ENCODE data around the gene PA2G4.

PA2G4 gene

DNA sequence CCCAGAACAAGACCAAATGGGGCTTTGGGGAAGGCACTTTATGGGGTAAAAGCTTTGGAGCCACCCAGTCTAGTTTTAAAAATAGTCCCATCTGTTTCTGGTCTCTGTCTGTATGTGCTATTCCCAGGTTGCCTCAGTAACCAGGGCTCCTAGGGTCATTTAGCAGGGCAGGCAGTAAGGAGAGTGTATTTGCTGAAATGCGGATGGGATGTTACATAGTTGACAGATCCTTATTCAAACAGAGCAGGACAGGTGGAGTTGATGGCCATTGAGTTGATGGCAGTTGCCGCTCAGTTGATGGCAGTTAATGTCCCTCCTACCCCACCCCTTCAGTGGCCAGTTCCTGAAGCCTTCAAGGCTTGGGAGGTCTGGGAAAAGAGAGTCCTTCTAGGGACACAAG lies 18.3 kb downstream of the PA2G4 start:
- in situ Hi-C loops (cut with MboI; ENCODE audit: low sequenced_read_pairs) = no loop called here

DNA sequence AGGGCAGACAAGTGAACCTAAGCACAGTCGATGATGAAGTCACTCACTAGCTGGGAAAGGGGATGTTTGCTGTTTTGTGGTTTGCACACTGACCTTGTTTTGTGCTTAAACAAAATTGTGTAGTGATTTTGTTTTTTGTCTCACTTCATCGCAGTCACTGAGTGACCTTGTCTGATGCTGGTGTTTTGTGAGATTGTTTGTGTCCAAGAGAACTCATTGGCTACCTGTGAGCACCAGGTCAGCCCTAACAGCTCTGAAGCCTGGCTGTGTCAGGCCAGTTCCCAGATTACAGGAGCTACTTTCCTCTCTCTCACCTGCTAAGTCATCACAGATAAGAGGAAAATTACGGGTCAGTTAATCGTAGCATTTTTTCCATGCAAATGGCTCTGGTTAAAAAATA lies 19.8 kb downstream of the PA2G4 start:
- in situ Hi-C loops (cut with MboI; ENCODE audit: low sequenced_read_pairs) = no loop called here

DNA sequence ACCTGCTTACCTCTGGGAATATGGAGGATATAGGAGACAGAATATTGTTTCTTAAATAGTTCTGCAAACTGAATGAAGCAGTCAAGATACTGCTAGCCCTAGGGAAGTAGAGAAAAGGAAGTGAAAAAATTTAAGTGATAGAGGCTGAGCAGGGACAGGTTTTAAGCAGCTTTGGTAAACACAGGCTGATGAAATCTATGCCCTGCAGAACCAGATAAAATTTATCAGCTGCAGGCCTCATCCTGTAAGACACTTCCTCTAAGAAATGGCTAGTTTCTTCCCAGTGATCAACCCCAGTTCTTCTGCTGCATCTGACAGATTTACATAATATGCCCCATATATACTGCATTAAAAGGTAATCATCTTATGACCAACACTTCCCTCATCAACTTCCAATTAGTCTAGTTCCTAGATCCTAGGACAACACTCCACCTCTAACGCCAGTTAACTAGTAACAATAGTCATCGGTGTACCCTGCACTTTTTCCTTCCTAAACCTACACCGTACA lies 22.4 kb downstream of the PA2G4 start:
- in situ Hi-C loops (cut with MboI; ENCODE audit: low sequenced_read_pairs) = no loop called here

GRCh38 chr12:56127485-56127887 lies 23.1 kb downstream of the PA2G4 start:
- in situ Hi-C loops (cut with MboI; ENCODE audit: low sequenced_read_pairs) = no loop called here

DNA sequence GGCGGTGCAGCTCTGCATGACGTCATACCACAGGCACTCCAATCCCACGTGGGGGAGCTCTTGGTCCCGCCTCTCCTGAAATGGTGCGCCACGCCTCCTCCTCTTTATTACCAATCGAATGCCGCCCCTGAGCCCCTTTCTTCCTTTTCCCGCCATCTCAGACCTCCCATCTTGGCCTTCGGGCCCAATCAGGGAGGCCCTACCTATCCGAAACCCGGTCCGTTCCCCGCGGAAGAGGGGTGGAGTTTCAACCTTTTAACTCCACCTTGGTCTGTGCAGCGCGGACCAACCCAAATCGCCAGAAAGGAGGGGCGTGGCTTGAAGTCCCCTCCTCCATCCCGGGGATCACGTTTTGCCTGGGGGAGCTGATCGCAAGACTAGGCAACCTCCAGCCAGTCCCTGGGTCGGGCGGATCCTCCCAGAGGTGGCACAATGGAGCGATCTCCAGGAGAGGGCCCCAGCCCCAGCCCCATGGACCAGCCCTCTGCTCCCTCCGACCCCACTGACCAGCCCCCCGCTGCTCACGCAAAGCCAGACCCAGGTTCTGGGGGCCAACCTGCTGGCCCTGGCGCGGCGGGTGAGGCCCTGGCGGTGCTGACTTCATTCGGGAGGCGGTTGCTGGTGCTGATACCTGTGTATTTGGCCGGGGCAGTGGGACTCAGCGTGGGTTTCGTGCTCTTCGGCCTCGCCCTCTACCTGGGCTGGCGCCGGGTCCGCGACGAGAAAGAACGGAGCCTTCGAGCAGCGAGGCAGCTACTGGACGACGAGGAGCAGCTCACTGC lies 23.7 kb downstream of the PA2G4 start, which contains the start of gene ESYT1:
Gene ESYT1, plus strand, starts transcription at position 380 of the 782 bp plus-strand sequence. Its CDS starts 53 bp downstream, at position 433.
- in situ Hi-C loops (cut with MboI; ENCODE audit: low sequenced_read_pairs) = no loop called here

DNA sequence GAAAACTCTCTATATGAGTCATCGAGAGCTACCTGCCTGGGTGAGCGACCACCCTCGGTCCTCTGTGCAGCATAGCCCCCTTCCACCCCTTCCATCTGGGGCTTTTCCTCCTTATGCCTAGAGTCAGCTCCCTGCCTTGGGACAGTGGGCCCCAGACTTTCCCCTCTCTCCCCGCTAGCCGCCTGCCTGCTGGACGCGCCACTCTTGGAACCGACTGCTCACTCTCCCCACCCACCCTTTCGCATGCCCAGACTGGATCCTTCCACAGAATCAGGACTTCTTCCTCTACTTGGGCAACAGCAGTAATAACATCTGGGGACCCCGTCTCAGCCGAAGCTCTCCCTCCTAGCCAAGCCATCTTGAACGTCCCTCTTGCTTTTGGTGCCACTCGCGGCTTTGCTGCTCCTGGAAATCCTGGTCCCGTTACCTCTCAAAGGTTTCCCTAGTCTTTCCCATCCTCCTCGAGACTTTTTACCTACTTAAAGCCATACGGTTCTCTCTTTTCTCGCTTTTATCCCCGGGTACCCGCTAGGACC lies 24.4 kb downstream of the PA2G4 start:
- in situ Hi-C loops (cut with MboI; ENCODE audit: low sequenced_read_pairs) = no loop called here

DNA sequence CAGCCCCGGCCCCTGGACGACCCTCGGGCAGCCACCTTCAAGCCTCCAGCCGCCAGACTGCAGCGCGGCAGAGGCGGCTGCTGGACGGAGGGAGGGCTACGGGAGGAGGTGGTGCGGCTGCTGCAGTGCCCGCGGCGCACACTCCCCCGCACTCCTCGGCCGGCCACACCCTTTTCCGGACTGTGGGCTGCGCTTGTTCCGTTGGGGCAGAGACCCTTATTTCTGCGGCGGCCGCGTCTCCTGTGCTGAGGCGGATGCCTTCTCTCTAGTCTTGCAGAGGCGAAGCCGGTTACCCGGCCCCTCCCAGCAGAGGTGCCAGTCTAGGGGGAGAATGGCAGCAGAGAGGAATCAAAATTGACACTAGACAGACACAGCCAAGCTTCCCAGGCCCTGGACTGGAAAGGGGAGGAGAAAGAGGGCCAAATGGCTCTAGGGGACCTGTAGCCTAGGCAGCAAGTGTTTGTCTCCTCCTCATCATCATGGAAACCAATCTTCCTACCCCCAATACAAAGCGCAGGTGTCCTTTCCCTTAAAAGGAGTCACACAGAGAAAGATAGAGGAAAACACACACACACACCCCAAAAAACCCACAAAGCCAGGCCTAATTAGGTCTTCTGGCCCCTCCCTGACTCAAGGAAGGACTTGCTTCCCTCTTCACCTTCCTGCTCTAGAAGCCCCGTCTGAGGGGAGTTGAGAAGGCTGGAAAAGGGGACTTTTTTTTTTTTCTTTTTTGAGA lies 25.0 kb downstream of the PA2G4 start:
- in situ Hi-C loops (cut with MboI; ENCODE audit: low sequenced_read_pairs) = no loop called here

GRCh38 chr12:56129942-56130495 lies 25.7 kb downstream of the PA2G4 start:
- in situ Hi-C loops (cut with MboI; ENCODE audit: low sequenced_read_pairs) = no loop called here

DNA sequence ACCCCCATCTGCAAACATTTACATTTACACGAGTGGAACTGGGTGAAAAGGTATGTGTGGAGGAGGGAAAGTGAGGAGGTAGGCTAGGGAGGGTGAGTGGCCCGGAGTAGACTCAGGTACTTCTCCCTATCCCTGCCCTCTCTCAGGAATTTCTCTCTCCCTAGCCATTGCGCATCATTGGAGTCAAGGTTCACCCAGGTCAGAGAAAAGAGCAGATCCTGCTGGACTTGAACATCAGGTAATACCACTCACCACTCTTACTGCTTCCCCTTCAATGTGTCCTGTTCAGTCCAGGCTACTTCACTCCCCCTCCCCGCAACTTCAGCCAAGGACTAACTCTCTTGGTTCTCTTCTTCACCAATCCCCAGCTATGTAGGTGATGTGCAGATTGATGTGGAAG lies 26.5 kb downstream of the PA2G4 start:
- in situ Hi-C loops (cut with MboI; ENCODE audit: low sequenced_read_pairs) = no loop called here

- in situ Hi-C loops (cut with MboI; ENCODE audit: low sequenced_read_pairs) = no loop called here
Measured at GRCh38 chr12:56134897-56135296, 30.5 kb downstream of the PA2G4 start.

- in situ Hi-C loops (cut with MboI; ENCODE audit: low sequenced_read_pairs) = no loop called here
Measured at GRCh38 chr12:56137853-56138571, 33.7 kb downstream of the PA2G4 start.

GRCh38 chr12:56141946-56142784 lies 37.8 kb downstream of the PA2G4 start:
- in situ Hi-C loops (cut with MboI; ENCODE audit: low sequenced_read_pairs) = no loop called here

DNA sequence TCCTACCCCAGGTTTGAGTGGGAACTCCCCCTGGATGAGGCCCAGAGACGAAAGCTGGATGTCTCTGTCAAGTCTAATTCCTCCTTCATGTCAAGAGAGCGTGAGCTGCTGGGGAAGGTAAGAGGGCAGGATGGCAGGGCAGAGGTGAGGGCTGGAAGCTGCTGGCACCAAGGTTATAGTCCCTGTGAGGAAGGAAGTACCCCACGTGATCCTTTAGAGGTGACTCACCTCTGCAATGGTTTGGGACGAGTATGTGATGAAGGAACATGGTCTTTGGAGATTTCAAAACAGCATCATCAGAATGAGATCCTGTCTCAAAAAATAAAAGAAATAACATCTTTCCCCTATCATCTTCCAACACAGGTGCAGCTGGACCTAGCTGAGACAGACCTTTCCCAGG lies 38.9 kb downstream of the PA2G4 start:
- in situ Hi-C loops (cut with MboI; ENCODE audit: low sequenced_read_pairs) = no loop called here

DNA sequence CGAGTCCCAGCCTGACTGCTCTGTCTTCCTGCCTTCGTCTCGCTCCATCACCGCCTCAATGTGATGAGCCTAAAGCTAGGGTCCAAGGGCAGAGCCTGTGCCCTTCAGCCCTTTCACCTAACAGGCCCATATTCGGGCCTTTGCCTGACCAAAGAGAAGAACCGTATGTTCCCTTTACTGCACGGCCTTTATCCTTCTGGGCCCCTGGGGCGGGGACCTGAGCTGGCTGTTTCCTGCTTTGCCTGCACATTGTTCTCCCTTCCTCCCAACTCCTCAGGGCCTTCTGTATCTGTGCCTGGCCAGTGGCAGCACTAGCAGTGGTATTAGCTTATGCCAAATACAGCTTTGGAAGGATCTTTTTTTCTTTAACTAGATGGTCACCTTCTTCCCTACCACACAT lies 39.5 kb downstream of the PA2G4 start:
- in situ Hi-C loops (cut with MboI; ENCODE audit: low sequenced_read_pairs) = no loop called here

- in situ Hi-C loops (cut with MboI; ENCODE audit: low sequenced_read_pairs) = no loop called here
Measured at GRCh38 chr12:56145217-56145616, 40.9 kb downstream of the PA2G4 start.

DNA sequence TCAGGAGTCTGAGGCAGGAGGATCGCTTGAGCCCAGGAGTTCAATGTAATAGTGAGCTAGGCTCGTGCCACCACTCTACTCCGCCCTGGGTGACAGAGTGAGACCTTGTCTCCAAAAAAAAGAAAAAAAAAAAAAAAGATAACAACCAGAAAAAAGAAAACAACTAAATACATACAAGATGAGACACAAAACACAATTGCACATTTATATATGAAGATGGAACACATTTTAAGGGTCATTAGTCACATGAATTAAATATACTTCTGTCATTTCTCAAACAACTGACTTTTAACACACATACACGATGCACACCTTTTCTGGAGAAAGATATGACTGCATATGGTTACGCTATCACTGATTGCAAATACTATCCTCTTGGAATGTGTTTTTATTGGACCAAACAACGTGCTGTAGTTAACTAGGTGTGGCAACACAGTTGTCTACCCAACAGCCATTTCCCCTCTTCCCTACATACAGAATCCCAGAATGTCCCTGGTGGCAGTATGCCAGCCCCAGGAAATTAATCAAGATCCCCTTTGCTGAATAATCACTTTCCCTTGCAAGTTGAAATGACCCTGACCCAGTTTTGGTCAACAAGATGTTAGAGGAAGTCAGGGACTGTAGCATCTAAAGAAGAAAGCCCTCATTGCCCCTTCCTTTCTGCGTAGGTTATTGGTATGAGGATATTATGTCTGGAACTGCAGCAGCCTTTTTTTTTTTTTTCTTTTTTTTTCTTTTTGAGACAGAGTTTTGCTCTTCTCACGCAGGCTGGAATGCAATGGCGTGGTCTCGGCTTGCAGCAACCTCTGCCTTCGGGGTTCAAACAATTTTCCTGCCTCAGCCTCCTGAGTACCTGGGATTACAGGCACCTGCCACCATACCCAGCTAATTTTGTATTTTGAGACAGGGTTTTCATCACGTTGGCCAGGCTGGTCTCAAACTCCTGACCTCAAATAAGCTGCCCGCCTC lies 42.4 kb downstream of the PA2G4 start:
- in situ Hi-C loops (cut with MboI; ENCODE audit: low sequenced_read_pairs) = no loop called here

DNA sequence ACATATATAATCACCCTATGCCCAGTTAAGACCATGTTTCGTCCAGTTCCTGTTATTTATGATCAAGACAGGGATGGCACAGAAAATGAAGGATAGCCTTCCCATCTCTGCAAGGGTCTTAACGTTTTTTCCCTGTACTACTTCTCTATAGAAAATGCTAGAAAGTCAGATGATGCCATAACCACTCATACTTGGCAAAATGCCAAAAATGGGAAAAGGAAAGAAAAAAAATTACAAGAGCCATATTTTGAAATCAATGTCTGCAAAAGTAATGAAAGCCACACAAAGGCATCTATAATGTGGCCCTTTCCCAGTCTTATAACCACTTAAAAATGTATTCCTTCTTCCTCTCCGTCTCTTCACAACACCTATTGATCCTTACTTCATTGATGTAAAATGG lies 46.2 kb downstream of the PA2G4 start:
- in situ Hi-C loops (cut with MboI; ENCODE audit: low sequenced_read_pairs) = no loop called here

DNA sequence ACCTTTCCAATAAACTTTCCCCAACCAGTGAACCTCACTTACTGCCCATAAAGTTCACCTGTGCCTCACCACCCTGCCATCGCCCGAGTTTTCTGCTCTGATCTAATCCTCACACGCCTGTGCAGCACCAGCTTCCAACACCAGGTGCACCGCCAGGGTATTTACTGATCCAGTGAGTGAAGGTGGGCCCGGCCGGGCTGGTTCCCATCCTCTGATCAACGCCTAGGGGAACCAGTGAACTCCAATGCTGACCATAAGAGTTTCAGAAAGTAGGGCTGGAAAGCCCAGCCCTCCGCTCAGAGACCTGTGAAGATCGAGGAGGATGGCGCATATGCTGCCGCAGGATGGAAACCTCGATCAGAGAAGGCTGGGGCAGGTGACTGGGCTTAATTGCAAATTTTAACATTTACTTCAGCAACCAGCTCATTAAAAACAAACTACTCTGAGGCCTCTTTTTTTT lies 47.3 kb downstream of the PA2G4 start:
- in situ Hi-C loops (cut with MboI; ENCODE audit: low sequenced_read_pairs) = no loop called here
